ENCODE measurements around the gene AKR1B15. TPM values are rescaled to one million over a fixed set of nuclear protein-coding genes. Genes with fewer than 3 reads are reported as not detected.

AKR1B15 gene
- polyA plus RNA-seq, 1 of the 3 experiments (the other 2 are of a cell fraction): not detected

DNA sequence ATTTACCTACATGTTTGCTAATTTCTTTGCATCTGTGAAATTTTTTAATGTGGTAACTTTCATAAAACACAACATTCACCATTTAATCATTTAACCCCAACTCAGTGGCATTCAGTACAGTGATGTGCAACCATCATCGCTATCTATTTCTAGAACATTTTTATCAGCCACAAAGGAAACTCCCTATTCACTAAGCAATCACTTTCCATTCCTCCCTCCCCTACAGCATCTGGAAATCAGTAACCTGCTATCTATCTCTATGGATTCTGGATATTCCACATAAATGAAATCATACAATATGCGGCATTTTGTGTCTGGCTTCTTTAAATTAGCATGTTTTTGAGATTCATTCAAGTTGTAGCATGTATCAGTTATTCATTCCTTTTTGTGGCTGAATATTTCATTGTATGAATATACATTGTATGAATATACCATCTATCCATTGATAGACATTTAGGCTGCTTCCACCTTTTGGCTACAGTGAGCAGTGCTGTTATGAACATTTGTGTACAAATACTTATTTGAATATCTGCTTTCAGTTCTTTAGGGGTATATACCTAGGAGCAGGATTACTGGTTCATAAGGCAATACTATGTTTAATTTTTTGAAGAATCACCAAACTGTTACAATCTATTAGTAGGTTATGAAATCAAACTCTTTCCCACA is 78.3 kb downstream of the AKR1B15 start (continued):
- no peak for TF ChIP-seq FOSL2 (IDR thresholded peaks at IDR 0.05; ENCODE audit: borderline replicate concordance, low read depth)

DNA sequence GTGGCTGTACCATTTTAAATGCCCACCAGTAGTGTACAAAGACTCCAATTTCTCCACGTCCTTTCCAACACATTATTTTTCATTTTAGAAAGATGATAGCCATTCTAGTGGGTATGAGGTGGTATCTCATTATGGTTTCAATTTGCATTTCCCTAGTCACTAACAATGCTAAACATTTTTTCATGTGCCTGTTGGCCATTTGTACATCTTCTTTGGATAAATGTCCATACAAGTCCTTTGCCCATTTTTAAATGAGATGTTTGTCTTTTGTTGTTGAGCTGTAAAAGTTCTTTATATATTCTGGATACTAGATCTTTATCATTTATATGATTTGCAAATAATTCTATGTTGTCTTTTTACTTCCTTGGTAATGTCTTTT is 78.9 kb downstream of the AKR1B15 start:
- Histone ChIP-seq H3K9ac (no peak overlapping the region), H4K20me1 (ENCODE audit: insufficient read depth) (no peaks in the 10 kb centered on the region), H3K36me3 (replicated peaks in 1 of 2; ENCODE audit: control insufficient read depth in 1 of 2, insufficient read depth in 2 of 2, low read length in 1 of 2) (no peaks in the 10 kb centered on the region), H3K79me2 (ENCODE audit: insufficient read depth) (no peaks in the 10 kb centered on the region), H3K4me2 (no peak overlapping the region), H3K9me2 (no peaks in the 10 kb centered on the region), H3K27ac (ENCODE audit: low read depth in 2 of 2, low read length in 1 of 2) (no peak overlapping the region), H3F3A (replicated peaks; ENCODE audit: insufficient read depth) (no peaks in the 10 kb centered on the region), H3K4me3 (ENCODE audit: low read depth in 2 of 2, low read length in 1 of 2) (no peak overlapping the region), H3K4me1 (ENCODE audit: control insufficient read depth in 1 of 2, insufficient read depth in 2 of 2, low read depth in 1 of 2, low read length in 1 of 2) (no peaks in the 10 kb centered on the region), H3K27me3 (ENCODE audit: insufficient read depth) (no peaks in the 10 kb centered on the region), H2AFZ (ENCODE audit: low read depth) (no peak overlapping the region), H3K9me3 (no peaks in the 10 kb centered on the region; the same call in 1 of the 2 replicates)
- ChIA-PET CTCF (interaction anchor here (1.4 to 2.1 kb wide), 2 partner anchors 34 to 113 kb away, joined by 3 to 7 read pairs; no protein-coding TSS in a partner anchor), POLR2A (no interaction called here)
- DNase-seq: no peak
- WGBS (ENCODE audit: low lambda C conversion rate): 2% methylated on average over 1 of the region's 1 CpG
- no peak for TF ChIP-seq ELF1 (IDR thresholded peaks at IDR 0.05)
- TF ChIP-seq NFIC (IDR thresholded peaks at IDR 0.05; ENCODE audit: borderline replicate concordance): no peak
- TF ChIP-seq, protein P1, sequence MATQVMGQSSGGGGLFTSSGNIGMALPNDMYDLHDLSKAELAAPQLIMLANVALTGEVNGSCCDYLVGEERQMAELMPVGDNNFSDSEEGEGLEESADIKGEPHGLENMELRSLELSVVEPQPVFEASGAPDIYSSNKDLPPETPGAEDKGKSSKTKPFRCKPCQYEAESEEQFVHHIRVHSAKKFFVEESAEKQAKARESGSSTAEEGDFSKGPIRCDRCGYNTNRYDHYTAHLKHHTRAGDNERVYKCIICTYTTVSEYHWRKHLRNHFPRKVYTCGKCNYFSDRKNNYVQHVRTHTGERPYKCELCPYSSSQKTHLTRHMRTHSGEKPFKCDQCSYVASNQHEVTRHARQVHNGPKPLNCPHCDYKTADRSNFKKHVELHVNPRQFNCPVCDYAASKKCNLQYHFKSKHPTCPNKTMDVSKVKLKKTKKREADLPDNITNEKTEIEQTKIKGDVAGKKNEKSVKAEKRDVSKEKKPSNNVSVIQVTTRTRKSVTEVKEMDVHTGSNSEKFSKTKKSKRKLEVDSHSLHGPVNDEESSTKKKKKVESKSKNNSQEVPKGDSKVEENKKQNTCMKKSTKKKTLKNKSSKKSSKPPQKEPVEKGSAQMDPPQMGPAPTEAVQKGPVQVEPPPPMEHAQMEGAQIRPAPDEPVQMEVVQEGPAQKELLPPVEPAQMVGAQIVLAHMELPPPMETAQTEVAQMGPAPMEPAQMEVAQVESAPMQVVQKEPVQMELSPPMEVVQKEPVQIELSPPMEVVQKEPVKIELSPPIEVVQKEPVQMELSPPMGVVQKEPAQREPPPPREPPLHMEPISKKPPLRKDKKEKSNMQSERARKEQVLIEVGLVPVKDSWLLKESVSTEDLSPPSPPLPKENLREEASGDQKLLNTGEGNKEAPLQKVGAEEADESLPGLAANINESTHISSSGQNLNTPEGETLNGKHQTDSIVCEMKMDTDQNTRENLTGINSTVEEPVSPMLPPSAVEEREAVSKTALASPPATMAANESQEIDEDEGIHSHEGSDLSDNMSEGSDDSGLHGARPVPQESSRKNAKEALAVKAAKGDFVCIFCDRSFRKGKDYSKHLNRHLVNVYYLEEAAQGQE (IDR thresholded peaks at IDR 0.05; ENCODE audit: low read depth, low read length): no peak
- TF ChIP-seq GATA2 (CRISPR knock-in tag; IDR thresholded peaks at IDR 0.05): no peak
- TF ChIP-seq MEF2A (IDR thresholded peaks at IDR 0.05; ENCODE audit: borderline replicate concordance, low read depth): no peak
- TF ChIP-seq, protein P2, sequence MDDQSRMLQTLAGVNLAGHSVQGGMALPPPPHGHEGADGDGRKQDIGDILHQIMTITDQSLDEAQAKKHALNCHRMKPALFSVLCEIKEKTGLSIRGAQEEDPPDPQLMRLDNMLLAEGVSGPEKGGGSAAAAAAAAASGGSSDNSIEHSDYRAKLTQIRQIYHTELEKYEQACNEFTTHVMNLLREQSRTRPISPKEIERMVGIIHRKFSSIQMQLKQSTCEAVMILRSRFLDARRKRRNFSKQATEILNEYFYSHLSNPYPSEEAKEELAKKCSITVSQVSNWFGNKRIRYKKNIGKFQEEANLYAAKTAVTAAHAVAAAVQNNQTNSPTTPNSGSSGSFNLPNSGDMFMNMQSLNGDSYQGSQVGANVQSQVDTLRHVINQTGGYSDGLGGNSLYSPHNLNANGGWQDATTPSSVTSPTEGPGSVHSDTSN (IDR thresholded peaks at IDR 0.05): no peak
- no peak for TF ChIP-seq GABPA (IDR thresholded peaks at IDR 0.05; ENCODE audit: low read depth)
- TF ChIP-seq RAD21 (IDR thresholded peaks at IDR 0.05; ENCODE audit: low read length): no peak
- TF ChIP-seq, protein P3, sequence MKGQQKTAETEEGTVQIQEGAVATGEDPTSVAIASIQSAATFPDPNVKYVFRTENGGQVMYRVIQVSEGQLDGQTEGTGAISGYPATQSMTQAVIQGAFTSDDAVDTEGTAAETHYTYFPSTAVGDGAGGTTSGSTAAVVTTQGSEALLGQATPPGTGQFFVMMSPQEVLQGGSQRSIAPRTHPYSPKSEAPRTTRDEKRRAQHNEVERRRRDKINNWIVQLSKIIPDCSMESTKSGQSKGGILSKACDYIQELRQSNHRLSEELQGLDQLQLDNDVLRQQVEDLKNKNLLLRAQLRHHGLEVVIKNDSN (IDR thresholded peaks at IDR 0.05; ENCODE audit: borderline replicate concordance, low read depth): no peak
- no peak for TF ChIP-seq MXI1 (IDR thresholded peaks at IDR 0.05; ENCODE audit: low read depth, low read length)
- no peak for TF ChIP-seq JUND (IDR thresholded peaks at IDR 0.05)

All from SK-N-SH (cell line).